Inflammatory macrophage (primary cell): ENCODE data around the gene SAFB.

Source experiments
- DNase-seq, 2 donors: peaks; one replicate each; pipeline ENCODE4 v3.0.0-alpha.2; 2020 to 2022

The SAFB gene

DNA sequence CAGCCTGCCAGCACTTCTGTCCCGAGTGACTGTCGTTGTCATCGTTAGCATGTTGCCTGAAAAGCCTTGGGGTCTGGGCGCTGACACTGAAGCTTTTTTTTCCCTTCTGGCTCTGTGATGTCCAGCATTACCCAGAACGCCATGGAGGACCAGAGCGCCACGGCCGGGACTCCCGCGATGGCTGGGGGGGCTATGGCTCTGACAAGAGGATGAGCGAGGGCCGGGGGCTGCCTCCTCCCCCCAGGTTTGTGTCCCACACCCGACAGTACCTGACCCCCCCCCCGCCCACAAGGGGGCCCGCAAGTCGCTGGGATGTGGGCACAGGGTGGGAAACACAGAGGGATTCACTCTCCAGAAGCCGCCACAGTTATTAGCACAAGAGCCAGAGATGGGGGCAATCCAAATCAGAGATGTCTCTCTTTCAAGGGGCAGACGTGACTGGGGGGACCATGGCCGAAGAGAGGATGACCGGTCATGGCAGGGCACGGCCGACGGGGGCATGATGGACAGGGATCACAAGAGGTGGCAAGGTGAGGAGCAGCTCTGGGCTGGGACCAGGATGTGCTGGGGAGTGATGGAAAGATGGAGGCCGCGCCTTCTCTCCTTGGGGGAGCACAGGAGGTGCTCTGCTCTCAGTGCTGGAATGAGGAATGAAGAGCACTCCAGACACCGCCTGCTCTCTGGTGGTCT lies 44.2 kb downstream of the SAFB start:
- DNase-seq = no peak

- DNase-seq = no peak
Measured at GRCh38 chr19:5667751-5668271, 44.9 kb downstream of the SAFB start.

DNA sequence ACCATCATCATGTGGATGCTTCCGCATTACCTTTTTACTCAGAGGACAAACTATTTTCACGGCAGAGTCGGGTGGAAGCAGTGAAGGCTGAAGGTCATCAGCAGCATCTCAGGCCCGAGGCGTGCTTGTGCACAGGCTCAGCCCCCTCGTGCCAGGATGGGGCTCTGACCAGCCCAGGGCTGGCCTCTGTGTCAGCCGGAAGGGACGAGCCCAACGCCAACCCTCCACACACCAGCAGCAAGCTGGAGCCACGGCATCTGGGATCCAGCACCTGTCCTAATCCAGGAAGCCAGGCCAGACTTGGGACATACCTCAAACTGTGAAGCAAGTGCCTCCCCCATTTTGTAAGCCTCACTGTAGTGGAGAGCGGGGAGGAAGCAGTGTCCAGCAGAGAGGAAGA lies 46.3 kb downstream of the SAFB start:
- DNase-seq = no peak

- no peak for DNase-seq
Measured at GRCh38 chr19:5671600-5671999, 48.7 kb downstream of the SAFB start.

- DNase-seq = no peak
Measured at GRCh38 chr19:5672708-5673459, 50.0 kb downstream of the SAFB start.

DNA sequence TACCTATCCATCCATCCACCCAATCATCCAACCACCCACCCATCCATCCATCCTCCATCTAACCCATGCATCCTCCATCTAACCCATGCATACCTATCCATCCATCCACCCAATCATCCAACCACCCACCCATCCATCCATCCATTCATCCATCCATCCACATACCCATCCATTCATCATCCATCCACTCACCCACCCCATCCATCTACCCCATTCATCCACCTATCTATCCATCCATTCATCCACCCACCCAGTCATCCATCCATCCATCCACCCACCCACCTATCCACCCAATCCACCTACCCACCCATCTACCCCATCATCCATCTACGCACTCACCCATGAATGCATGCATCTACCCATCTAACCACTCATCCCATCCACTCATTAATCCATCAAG lies 50.9 kb downstream of the SAFB start:
- no peak for DNase-seq

DNA sequence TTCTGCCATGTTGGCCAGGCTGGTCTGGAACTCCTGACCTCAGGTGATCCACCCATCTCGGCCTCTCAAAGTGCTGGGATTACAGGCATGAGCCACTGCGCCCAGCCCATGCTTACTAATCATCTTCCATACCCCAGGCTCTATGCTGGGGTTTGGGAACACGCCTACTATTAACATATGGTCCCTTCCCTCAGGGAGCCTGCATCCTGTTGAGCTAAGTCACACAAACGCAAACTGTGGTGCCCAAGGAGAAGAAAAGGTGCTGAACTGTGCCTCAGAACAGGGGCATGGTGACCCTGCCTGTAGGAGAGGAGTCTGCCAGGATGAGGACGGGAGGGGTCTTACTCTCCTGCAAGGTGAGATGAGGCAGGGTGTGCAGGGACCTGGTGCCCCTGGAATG lies 51.8 kb downstream of the SAFB start:
- DNase-seq = no peak

DNA sequence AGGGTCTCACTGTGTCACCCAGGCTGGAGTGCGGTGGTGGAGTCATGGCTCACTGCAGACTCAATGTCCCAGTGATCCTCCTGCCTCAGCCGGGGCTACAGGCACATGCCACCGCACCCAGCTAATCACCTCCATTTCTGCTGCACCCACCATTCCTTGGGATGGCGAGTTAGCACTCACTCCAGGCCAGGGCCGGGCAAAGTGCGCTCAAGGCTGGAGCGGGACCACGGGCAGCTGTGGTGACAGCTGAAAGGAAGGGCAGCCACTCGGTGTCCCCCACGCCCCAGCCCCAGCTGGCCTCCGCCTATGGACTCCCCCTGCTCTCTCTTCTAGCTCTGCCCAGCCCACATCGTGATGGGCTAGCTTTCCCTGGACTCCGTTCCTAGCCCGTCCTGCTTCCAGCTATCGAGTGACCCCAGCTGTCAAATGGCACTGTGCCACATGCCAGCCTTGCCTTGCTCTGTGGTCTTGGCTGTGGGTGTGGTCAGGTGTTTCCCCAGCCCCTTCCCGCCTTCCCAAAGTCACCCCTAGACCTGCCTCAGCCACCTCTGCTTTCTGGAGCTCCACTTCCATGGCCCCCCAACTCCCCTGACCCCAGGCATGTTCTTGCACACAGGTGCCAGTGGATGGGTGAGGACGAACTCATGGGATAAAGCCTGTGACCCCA lies 53.4 kb downstream of the SAFB start:
- DNase-seq = no peak

DNA sequence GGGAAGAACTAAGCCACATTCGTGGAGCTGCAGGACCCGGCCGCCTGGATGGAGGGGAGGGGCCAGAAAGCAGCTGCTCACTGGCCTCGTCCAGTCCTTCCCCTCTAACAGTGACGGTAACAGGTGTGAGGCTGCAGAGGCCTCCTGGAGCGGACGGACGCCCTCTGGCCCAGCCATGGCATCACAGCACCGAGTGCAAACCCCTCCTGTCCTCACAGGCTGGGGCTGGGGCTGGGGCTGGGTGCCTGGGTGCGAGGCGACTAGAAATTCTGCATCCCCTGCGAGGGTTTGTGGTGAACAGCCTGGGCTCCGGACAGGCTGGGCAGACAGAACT lies 53.9 kb downstream of the SAFB start:
- DNase-seq = no peak

DNA sequence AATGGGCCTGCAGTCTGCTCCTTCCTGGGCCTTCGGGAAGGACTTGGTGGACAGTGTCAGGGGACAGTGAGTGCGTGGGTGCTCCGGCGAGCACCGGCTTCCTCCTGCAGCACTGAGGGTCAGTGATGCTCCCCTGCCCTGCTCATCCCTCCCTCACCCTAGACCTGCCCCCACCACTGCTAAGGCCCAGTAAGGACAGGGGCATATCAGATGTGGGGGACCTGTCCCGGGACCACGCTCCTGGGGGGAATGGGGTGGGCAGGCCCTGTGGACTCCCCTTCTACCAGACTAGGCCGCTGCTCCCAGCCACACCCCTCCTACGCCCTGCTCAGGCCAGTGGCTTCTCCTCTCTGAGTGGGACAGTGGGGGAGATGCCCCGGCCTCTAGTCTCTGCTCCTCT lies 54.3 kb downstream of the SAFB start:
- DNase-seq = no peak

GRCh38 chr19:5677580-5677979 lies 54.7 kb downstream of the SAFB start:
- no peak for DNase-seq

DNA sequence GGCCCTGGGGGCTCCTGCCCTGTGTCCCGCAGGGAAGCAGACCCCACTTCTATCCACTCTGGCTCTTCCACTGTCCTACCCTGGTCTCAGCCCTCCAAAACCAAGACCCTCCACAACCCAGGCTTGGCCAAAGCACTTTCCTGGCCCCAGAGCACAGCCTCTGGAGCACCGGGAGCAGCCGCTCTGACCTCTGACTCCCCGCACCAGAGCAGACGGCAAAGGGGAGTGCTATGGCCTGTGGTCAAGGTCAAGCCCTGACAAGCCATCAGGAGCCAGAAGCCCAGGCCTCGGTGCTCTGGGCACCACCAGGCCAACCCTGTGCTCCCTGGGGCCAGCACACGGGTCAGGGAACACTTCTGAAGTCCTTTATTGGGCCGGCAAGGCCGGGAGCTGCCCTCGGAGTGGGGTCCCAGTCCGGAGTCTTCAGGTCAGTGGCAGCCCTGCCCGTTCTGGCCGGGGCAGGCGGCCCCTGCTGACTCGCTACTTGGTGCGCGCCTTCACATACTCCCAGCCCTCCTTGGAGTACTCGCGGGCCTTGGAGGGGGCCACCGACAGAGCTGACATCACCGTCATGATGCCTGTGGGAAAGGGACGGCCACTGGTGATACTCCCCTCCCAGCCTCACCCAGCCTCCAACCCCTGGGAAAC lies 55.3 kb downstream of the SAFB start:
- no peak for DNase-seq

GRCh38 chr19:5679289-5680083 lies 56.6 kb downstream of the SAFB start:
- no peak for DNase-seq

DNA sequence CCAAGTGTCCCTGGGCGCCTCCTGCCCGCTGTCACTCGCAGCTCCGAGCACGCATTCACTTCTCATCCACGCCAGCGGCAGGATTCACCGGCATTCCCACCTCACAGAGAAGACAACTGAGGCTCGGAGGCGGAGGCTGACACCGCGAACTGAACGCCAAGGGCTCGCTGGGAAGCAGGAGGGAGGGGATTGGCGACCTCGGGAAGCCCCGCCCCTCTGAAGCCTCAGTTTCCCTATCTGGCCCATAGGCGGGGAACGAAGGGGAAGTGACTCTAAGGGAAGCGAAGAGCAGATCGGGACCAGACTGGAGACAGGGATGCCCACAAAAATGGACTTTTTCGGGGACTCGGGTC lies 57.2 kb downstream of the SAFB start:
- peak in 1 of 2 donors; percentile 32 for DNase-seq

GRCh38 chr19:5680437-5681368 lies 57.8 kb downstream of the SAFB start, which contains the start of the genes HSD11B1L and MICOS13:
HSD11B1L (plus strand) TSS chr19:5681027; CDS start chr19:5684833, 3,806 bp downstream.
MICOS13 (minus strand) TSS chr19:5680516; CDS start chr19:5680486, 30 bp downstream.
- DNase-seq = peak; percentile 98 to 99

GRCh38 chr19:5681391-5682106 lies 58.7 kb downstream of the SAFB start:
- no peak for DNase-seq

DNA sequence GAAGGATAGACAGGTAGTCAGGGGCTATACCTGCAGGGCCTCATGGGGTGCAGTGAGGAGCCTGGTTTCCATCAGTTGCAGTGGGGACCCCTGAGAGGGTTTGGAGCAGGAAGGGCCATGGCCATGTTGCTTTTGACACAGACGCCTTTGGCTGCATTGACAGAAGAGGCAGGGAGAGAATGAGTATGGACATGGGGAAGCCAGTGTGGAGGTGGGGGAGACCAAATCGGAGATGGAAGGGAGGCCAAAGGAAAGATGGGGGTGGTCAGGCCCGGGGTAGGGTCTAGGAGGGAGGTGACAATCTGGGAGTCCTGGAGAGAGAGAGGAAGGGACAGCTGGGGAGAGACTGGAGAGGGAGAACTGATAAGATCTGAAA lies 59.2 kb downstream of the SAFB start:
- no peak for DNase-seq

- no peak for DNase-seq
Measured at GRCh38 chr19:5683177-5683886, 60.4 kb downstream of the SAFB start.

GRCh38 chr19:5684694-5685430 lies 62.0 kb downstream of the SAFB start:
- DNase-seq = no peak
